Common myeloid progenitor, CD34-positive (primary cell): ENCODE results near the gene PLD4.
"Not testable (repeated sequence)": the region's sequence is repeated elsewhere in the genome, so short reads cannot be mapped to it uniquely, and the experiment has no call there.

ENCODE experiments used
- CTCF ChIA-PET: fragments of 350-600 bp; sonication (Branson Sonifier 250); formaldehyde crosslinking; loops from one replicate; lab custom pipeline; 2021; ENCODE audit warnings: antibody characterized with exemption; lab: Charles Lee
- POLR2A ChIA-PET: fragments of 350-600 bp; sonication (Branson Sonifier 250); formaldehyde crosslinking; loops from one replicate; lab custom pipeline; 2021; ENCODE audit warnings: antibody characterized with exemption; lab: Charles Lee
- DNase-seq, 3 donors: peaks; one replicate each; pipeline versions ENCODE4 v3.0.0 to v3.0.0-alpha.2; 2013
- H3K27ac ChIP-seq, 2 experiments: 1 replicate in 1 of 2; 2 replicates in 1 of 2; pipeline ENCODE4 v1.7.0; 2013; ENCODE audit warnings: inconsistent platforms in 2 of 2, low read length in 2 of 2, mild to moderate bottlenecking in 2 of 2, low read depth in 1 of 2, moderate library complexity in 1 of 2; ENCODE audit not compliant: severe bottlenecking in 2 of 2, insufficient read depth in 1 of 2, poor library complexity in 1 of 2
- H3K27me3 ChIP-seq, 5 experiments: replicated peaks in 2 of 5; 1 replicate in 3 of 5; 2 replicates in 2 of 5; pipeline versions ENCODE4 v1.6.1 to v1.7.0; 2013; ENCODE audit warnings: low read length in 4 of 5, mild to moderate bottlenecking in 2 of 5, moderate library complexity in 2 of 5, inconsistent platforms in 1 of 5; ENCODE audit not compliant: insufficient read depth in 5 of 5, control insufficient read depth in 4 of 5
- H3K36me3 ChIP-seq, 4 experiments: 1 replicate in 2 of 4; 2 replicates in 2 of 4; pipeline versions ENCODE4 v1.6.1 to v1.7.0; 2013; ENCODE audit warnings: low read length in 3 of 4, control low read depth in 1 of 4, mild to moderate bottlenecking in 1 of 4; ENCODE audit not compliant: control insufficient read depth in 4 of 4, insufficient read depth in 4 of 4
- H3K4me1 ChIP-seq, 4 experiments: 1 replicate in 3 of 4; 2 replicates in 1 of 4; pipeline versions ENCODE4 v1.6.1 to v1.7.1; 2013; ENCODE audit warnings: low read length in 3 of 4, mild to moderate bottlenecking in 3 of 4, control low read depth in 1 of 4, inconsistent platforms in 1 of 4, moderate library complexity in 1 of 4; ENCODE audit not compliant: control insufficient read depth in 4 of 4, insufficient read depth in 4 of 4; ENCODE audit errors: control extremely low read depth in 1 of 4
- H3K4me3 ChIP-seq, 7 experiments: 1 replicate in 4 of 7; 2 replicates in 3 of 7; pipeline versions ENCODE4 v1.5.1 to v1.7.0; 2013; ENCODE audit warnings: mild to moderate bottlenecking in 7 of 7, low read length in 6 of 7, moderate library complexity in 6 of 7, inconsistent platforms in 2 of 7, low read depth in 2 of 7, control low read depth in 1 of 7; ENCODE audit not compliant: insufficient read depth in 4 of 7, control insufficient read depth in 1 of 7; ENCODE audit errors: extremely low read depth in 1 of 7
- H3K9me3 ChIP-seq, 5 experiments: 1 replicate in 4 of 5; 2 replicates in 1 of 5; pipeline versions ENCODE4 v1.6.1 to v1.7.1; 2013; ENCODE audit warnings: low read length in 4 of 5, mild to moderate bottlenecking in 2 of 5, inconsistent platforms in 1 of 5, low read depth in 1 of 5, moderate library complexity in 1 of 5; ENCODE audit not compliant: control insufficient read depth in 4 of 5, insufficient read depth in 2 of 5; ENCODE audit errors: control extremely low read depth in 1 of 5
- WGBS: methylation state at CpG from one replicate; pipeline ENCODE4 v1.1.5; 2013; ENCODE audit not compliant: insufficient coverage; 5-methylcytosine and 5-hydroxymethylcytosine counted together

The PLD4 gene

GRCh38 chr14:104938960-104939359, 14.3 kb downstream of the PLD4 start:
- 100% methylated on average over 1 of the region's 1 CpG for WGBS
- H3K4me1 ChIP-seq = peaks cover 0 to 5% (median 1%) of the 10 kb centered on the region in 4 experiments
- ChIA-PET CTCF (interaction anchor here (1.3 kb wide), 1 partner anchor 20 kb away, joined by 5 read pairs; no protein-coding TSS in a partner anchor), POLR2A (interaction anchor here (0.6 kb wide), 1 partner anchor 478 kb away, joined by 3 read pairs; no protein-coding TSS in a partner anchor)
- H3K4me3 ChIP-seq = no peak overlapping the region
- no peaks in the 10 kb centered on the region for H3K36me3 ChIP-seq
- no peak overlapping the region for H3K27ac ChIP-seq
- DNase-seq = no peak
- peaks cover 0 to 22% (median 0%) of the 10 kb centered on the region in 5 experiments for H3K27me3 ChIP-seq
- H3K9me3 ChIP-seq = no peaks in the 10 kb centered on the region

- Histone ChIP-seq H3K27ac (no peak overlapping the region), H3K4me1 (no peaks in the 10 kb centered on the region), H3K4me3 (no peak overlapping the region), H3K9me3 (no peaks in the 10 kb centered on the region), H3K27me3 (peaks cover 0 to 17% (median 0%) of the 10 kb centered on the region in 5 experiments), H3K36me3 (no peaks in the 10 kb centered on the region)
- WGBS = 91% methylated on average over 11 of the region's 11 CpGs
- CTCF ChIA-PET = interaction anchor here (1.0 to 1.5 kb wide), 5 partner anchors 10 to 61 kb away, joined by 3 to 4 read pairs (median 3); no protein-coding TSS in a partner anchor
- POLR2A ChIA-PET = interaction anchor here (0.6 kb wide), 1 partner anchor 477 kb away, joined by 3 read pairs; no protein-coding TSS in a partner anchor
- DNase-seq = no peak
Measured at GRCh38 chr14:104939666-104940410, 15.2 kb downstream of the PLD4 start.

- no peak overlapping the region for H3K4me3 ChIP-seq
- WGBS = 96% methylated on average over 3 of the region's 3 CpGs
- no peaks in the 10 kb centered on the region for H3K36me3 ChIP-seq
- no peak for DNase-seq
- ChIA-PET CTCF (interaction anchor here (1.0 to 1.7 kb wide), 7 partner anchors 9 to 62 kb away, joined by 3 to 6 read pairs (median 3); partner anchors contain the start of gene PLD4), POLR2A (no interaction called here)
- no peaks in the 10 kb centered on the region for H3K9me3 ChIP-seq
- H3K27ac ChIP-seq = no peak overlapping the region
- H3K4me1 ChIP-seq = no peaks in the 10 kb centered on the region
- H3K27me3 ChIP-seq = peaks cover 0 to 16% (median 0%) of the 10 kb centered on the region in 5 experiments
Measured at GRCh38 chr14:104940526-104941150, 16.0 kb downstream of the PLD4 start.

GRCh38 chr14:104941508-104942365, 17.1 kb downstream of the PLD4 start:
- H3K27ac ChIP-seq = no peak overlapping the region
- no peak overlapping the region for H3K4me3 ChIP-seq
- H3K36me3 ChIP-seq = no peaks in the 10 kb centered on the region
- WGBS = 98% methylated on average over 25 of the region's 26 CpGs
- DNase-seq = no peak
- no peaks in the 10 kb centered on the region for H3K9me3 ChIP-seq
- H3K4me1 ChIP-seq = no peaks in the 10 kb centered on the region
- ChIA-PET CTCF (interaction anchor here (1.3 to 1.7 kb wide), 2 partner anchors 18 to 33 kb away, joined by 3 to 6 read pairs; partner anchors contain the start of gene PLD4), POLR2A (no interaction called here)
- H3K27me3 ChIP-seq = peaks cover 0 to 16% (median 0%) of the 10 kb centered on the region in 5 experiments

- H3K27me3 ChIP-seq = peaks cover 0 to 13% (median 0%) of the 10 kb centered on the region in 5 experiments
- H3K36me3 ChIP-seq = no peaks in the 10 kb centered on the region
- no peaks in the 10 kb centered on the region for H3K9me3 ChIP-seq
- DNase-seq = no peak
- ChIA-PET CTCF (no interaction called here), POLR2A (no interaction called here)
- no peak overlapping the region for H3K27ac ChIP-seq
- no peak overlapping the region for H3K4me3 ChIP-seq
- WGBS = 96% methylated on average over 16 of the region's 16 CpGs
- H3K4me1 ChIP-seq = no peaks in the 10 kb centered on the region
Measured at GRCh38 chr14:104942586-104942985, 17.9 kb downstream of the PLD4 start.

- CTCF ChIA-PET = not testable (repeated sequence)
Measured at GRCh38 chr14:104943216-104944015, 18.7 kb downstream of the PLD4 start.

More at GRCh38 chr14:104943216-104944015, 18.7 kb downstream of the PLD4 start:
- H3K27me3 ChIP-seq, H3K9me3 ChIP-seq, H3K36me3 ChIP-seq, DNase-seq, H3K4me3 ChIP-seq, H3K4me1 ChIP-seq, H3K27ac ChIP-seq: not testable (repeated sequence)
- POLR2A ChIA-PET = interaction anchor here (0.6 kb wide), 1 partner anchor 130 kb away, joined by 3 read pairs; no protein-coding TSS in a partner anchor
- WGBS = 97% methylated on average over 29 of the region's 29 CpGs
